ENCODE data around the gene GP2. TPM values are rescaled to one million over a fixed set of nuclear protein-coding genes. Genes with fewer than 3 reads are reported as not detected.

The GP2 gene
- total RNA-seq, 1 donor, result not detected

DNA sequence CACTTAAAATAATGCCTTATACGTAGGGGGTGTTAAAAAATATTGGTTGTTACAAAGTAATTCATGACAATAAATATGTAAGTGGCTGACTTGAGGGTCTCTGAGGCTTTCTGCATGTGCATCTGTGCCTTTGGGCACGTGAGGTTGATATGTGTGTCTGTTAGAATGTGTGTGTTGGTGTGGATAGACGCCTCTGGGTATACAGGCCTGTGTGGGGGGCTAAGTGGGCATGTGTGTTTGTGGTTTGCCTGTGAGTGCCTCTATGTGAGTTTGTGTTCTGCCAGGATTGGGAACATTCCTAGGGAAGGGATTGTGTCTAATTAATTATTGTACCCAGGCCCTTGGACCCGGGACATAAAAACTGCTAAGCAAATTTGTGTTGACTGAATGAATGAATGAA, 19.0 kb downstream of the GP2 start:
- DNase-seq (ENCODE audit: low read depth in 2 of 3, low spot score in 2 of 3), result no peak

DNA sequence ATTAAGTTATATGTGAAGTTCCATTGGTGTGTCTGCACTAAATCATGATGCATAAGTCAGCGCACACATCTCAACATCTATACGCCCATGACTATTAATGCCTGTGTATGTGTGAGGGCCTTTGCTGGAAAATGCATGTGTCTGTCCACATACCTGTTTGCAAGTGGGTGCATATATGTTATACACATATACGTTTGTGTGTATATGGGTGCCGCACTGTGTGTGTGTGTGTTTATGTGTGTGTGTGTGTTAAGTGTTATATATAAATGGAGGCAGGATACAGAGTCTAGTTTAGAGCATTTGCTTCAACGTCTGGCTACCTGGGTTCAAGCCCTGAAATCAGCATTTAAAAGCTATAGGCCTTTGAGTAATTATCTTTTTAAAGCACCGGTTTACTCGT, 19.5 kb downstream of the GP2 start:
- no peak for DNase-seq (ENCODE audit: low read depth in 2 of 3, low spot score in 2 of 3)

DNA sequence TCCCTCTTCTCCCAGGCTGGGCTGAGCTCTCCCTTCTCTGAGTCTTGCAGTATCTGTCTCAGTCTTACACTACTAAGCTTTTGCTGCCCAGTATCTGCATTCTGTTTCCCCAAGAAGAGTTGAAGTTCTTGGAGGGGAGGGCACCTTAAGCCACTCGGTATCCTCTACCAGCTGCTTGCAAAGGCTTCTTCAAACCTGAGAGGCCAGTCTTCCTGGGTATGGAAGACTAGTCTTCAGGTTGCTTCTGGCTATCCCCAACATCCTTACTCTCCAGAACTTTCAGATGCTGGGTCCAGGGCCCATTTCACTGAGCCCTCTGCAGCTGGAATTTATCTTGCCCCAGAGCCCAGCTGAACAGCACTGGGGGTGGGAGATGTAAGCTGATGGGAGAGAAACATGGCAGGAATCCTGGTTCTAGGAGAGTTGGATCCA, 20.1 kb downstream of the GP2 start:
- DNase-seq (ENCODE audit: low read depth in 2 of 3, low spot score in 2 of 3), result no peak

DNA sequence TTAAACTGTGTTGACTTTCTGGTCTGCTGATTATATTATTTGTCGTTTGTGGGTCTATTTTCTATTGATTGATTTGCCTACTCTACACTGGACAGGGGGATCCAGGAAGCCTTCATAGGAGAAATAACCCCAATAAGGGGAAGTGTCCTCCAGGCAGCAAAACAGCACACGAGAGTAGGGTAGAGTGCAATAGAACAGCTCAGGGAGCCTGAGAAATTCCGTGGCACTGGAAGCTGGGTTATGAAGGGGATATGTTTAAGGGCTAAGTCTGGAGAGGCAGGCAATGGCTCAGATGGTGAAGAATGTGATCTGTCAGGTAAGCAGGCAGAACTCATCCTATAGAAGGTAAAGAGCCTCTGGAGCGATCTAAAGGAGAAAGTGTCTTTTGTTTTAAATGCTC, 20.9 kb downstream of the GP2 start:
- DNase-seq (ENCODE audit: low read depth in 2 of 3, low spot score in 2 of 3), result no peak

DNA sequence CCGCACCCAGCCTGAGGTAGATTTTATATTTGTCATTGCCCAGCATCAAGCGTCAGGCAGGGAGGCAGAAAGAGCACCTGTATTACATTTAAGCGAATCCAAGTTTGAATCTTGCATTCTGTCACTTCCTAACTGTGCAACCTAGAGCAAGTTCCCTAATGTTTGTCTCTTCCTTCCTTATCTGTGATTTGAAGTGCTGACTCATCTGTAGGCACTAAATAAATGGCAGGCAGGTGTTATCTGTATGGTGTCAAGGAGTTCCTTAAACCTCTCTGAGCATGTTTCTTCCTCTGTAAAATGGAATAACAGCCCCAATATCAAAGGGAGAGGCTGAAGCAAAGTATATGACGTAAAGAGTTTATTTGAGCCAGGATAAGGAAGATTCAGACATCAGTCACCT, 24.3 kb downstream of the GP2 start:
- DNase-seq (ENCODE audit: low read depth in 2 of 3, low spot score in 2 of 3), result no peak

DNA sequence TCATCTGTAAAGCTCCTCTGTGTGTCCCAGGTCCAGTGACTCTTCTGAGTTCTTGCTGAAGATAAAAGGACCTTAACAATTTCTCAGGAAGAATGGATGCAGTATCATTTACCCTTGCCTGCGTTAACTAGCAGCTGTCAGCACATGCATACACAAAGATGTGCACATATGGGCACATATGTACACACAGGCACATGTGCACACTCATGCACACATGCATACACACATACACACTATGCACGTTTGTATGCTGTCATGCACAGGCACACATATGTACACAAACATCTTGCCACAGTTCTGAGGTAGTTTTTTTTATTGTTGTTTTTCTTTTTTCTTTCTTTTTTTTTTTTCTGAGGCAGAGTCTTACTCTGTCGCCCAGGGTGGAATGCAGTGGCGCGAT, 24.9 kb downstream of the GP2 start:
- no peak for DNase-seq (ENCODE audit: low read depth in 2 of 3, low spot score in 2 of 3)

DNA sequence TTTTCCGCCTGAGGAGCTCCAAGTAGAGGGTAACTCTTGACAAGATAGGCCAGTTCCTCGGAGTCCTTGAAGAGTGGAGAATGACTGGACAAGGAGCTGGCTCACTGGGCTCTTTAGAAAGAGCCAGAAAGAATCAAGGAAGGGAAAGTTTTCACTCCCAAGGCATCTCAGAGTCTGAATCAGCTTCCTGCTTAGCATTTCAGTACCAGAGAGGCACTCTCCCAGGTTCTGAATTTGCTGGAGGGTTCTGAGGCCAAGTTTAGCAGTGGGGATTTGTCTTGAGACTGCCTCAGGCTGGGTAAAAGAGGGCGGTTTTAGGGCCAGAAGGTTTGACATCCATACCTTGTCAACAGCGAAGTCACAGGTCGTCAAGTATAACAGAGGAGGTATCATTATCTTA, 25.5 kb downstream of the GP2 start:
- no peak for DNase-seq (ENCODE audit: low read depth in 2 of 3, low spot score in 2 of 3)

DNA sequence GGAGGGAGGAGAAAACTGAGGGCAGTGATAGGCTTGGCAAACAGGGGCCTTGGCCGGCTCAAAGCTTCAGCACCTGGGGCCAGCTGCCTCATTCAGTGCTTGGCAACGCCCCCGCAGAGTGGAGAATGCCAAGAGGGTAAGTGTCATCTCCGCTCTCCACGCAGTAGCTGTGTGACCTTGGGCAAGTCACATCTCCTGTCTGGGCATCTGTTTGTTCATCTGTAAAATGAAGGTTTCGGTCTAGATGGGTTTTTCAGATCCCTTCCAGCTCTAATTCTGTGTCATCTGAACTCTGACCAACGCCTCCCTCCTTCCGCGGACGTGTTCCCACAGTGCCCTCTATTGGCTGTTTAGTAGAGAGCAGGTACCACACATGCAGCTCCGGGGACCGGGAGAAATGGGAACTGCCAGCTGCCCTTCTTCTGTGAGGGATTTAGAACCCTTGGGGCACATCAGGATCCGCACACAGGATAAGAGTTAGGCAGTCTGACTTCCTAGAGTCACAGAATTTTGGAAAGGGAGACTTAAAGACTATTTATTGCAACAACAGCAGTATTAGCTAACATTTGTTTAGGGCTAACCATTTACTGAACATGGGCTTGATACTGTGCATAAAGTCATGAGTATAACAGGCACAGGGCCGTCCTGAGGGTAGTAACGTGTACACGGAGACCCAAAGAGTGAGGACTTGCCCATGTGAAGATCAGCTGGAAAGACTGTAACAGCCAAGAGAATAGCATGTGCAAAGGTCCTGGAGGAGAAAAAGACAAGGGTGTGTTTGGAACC, 26.8 kb downstream of the GP2 start:
- peak in 2 of 3 donors; percentile 49 to 64 for DNase-seq (ENCODE audit: low read depth in 2 of 3, low spot score in 2 of 3)

DNA sequence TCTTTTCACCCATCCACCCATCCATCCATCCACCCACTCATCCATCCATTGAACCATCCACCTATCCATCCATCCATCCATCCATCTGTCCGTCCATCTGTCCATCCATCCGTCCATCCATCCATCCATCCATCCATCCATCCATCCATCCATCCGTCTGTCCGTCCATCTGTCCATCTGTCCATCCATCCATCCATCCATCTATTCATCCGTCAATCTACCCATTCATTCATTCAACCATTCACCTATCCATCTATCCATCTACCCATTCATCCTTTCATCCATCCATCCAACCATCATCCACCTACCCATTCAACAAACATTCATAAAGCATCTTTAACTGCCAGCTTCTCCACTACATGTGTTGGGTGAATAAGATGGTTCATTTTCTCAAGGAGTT, 28.9 kb downstream of the GP2 start:
- DNase-seq (ENCODE audit: low read depth in 2 of 3, low spot score in 2 of 3), result no peak

DNA sequence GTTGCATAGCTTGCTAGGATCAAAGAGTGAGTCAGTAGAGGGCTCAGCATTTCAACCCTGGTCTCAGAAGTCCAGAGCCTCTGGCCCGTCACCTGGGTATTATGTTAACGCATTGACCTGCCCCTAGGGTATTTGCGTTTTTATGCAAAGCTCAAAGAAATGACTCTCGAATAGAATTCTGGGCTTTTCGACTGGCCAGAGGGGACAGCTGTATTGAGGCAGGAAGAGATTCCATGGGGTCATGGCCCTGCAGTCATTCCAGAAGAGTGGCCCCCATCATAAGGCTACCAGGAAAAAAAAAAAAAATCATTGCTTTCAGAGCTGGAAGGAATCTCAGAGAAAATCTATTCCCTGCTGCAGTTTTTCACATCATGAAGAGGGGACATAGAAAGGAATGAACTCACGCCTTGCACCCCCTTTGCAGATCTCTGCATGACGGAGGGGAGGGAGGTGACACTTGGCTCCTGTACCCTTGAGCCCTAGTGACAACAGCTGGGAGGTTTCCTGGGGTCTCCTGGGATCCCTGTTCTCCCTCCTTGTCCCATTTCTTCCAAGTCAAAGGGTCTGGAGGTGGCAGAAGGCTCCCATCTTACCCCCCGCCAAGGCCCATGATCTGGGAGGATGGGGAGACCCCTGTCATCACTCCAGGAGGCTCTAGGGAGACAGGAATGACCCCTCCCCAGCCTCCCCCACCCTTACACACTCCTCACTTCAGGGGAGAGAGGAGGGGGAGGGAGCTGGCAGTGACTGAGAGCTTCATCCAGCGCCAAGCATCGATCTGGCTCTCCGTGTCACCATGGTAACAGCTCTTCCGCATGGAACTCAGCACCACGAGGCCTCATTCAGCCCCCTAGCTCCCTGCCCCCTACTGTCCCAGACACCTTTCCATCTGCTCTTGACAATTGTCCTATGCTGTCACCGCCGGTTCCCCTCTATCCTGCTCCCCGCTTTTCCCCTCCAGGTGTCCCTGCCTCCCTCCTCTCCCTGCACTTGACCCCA, 35.8 kb downstream of the GP2 start:
- DNase-seq (ENCODE audit: low read depth in 2 of 3, low spot score in 2 of 3), result no peak

DNA sequence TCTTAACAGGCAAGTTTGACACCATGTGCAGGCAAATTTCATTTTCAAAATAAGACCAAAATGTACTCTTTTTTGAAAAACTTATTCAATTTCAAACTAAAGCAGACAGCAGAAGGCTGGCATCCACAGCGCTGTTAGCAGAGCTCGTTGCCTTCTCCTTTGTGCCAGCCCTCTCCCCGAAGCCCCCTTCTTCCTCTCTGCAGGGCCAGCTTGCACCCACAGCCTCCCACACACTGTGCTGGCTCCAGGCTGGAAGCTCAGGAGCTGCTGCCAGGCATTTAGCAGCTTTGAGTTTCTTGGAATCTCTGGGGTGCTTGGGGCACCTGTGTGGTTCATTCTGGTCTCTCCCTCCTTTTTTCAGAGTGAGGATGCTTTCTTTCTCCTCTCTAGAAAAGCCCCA, 37.7 kb downstream of the GP2 start:
- DNase-seq (ENCODE audit: low read depth in 2 of 3, low spot score in 2 of 3), result no peak

DNA sequence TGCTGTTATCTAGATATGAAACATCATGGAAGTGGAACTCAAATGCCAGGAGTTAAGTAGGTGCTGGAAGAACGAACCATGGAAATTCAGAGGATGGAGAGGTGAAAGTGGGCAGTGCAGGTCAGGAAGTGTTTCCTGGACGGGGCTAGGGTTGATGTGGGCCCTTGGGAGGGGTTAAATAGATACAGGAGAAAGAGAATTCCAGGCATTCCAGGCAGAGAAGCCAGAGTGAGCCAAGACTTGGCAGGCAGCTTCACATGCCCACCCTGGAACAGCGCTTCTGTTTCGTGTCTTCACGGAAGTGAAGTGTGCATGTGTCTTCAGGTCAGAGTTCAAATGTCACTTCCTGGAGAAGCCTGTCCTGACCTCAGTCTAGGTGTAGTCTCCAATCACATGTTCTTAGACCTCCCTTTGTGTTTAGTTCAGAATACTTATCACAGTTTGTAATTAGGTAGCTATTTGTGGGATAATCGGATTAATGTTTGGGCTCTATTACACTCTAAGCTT, 41.3 kb downstream of the GP2 start:
- DNase-seq (ENCODE audit: low read depth in 2 of 3, low spot score in 2 of 3), result no peak

DNA sequence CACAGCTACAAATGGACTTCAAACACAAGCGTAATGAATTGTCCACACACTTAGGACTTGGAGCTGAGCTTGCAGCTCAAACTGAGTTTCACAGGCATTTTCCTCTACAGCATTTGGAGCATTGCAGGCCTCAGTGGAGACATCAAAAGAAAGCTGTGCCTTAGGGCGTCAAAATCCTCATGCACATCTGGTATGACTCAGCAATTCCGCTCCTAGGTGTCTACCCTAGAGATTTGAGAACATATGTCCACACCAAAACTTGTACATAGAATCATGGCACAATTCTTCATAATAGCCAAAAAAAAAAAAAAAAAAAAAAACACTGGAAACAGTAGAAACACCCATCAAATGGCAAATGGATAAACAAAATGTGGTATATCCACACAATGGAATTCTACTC, 47.1 kb downstream of the GP2 start:
- no peak for DNase-seq (ENCODE audit: low read depth in 2 of 3, low spot score in 2 of 3)

DNA sequence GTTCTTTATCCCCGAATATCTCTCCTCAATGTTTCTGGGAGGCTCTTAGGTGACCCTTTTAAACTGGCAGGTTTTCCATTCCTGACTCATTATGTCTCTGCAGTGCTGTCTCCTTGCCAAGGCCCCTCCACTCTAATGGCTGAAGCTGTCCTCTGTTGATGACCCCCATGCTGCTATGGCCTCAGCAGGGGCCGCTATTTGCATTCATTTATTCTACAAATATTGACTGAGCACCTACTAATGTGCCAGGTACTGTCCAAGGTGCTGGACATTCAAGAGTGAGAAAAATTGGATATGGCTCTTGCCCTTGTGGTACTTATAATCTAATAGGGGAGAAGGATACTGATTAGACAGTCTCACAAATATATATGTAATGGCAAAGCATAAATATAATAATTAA, 55.4 kb downstream of the GP2 start:
- no peak for DNase-seq (ENCODE audit: low read depth in 2 of 3, low spot score in 2 of 3)

DNA sequence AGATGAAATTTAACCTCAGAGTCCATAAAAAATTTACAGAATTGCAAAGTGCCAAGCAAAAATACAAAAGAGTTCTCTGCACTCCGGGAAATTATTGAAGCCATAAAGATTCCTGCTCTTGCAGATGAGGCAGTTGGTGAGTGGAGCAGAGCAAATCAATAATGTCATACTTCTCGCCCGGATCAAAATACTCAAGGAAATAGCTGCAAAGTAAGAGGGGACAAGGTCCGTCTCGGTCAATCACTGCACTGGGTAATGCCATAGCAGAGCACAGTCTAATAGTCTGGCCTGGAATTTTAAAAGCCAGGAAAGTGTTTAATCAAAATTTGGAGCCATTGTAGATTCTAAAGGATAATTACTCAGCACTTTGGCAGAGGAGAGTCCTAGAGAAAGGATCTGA, 58.9 kb downstream of the GP2 start:
- DNase-seq (ENCODE audit: low read depth in 2 of 3, low spot score in 2 of 3), result no peak

DNA sequence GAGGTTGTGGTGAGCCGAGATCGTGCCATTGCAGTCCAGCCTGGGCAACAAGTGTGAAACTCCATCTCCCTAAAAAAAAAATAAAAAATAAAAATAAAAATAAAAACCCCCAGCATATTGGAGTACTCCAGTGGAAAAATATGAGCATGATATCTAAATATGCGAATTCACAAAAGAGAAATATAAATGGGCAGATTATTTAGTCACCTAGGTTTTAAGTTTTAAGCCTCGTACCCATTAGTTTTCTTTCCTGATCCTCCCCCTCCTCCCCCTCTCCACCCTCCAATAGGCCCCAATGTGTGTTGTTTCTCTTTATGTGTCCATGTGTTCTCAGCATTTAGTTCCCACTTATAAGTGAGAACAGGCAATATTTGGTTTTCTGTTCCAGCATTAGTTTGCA, 62.3 kb downstream of the GP2 start:
- DNase-seq (ENCODE audit: low read depth in 2 of 3, low spot score in 2 of 3), result no peak

DNA sequence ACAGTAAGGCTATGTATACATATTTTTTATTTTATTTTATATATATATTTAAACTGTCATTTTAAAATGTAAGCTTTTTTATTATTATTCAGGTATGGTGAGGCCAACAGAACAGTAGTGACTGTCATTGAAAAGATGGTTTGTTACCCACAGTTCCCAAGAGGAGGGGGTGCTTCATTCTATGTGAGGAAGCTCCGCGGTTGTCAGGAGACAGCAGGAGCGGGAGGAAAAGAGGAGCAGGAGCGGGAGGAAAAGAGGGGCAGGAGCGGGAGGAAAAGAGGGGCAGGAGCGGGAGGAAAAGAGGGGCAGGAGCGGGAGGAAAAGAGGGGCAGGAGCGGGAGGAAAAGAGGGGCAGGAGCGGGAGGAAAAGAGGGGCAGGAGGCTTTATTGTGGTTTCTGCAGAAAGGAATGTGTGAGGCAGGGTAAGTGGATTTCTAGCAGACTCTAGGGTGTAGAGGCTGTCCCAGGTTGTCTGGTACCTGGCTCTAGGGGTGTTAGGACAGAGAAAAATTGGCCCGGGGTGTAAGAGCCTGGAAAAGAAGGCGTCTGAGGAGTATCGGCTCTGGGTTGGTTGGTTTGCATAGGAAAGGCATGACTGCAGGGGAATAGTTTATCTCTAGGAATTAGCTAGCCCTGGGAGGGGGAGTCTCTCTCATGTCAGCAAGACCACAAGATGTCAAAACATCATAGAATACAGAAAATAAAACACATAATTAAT, 64.0 kb downstream of the GP2 start:
- no peak for DNase-seq (ENCODE audit: low read depth in 2 of 3, low spot score in 2 of 3)

DNA sequence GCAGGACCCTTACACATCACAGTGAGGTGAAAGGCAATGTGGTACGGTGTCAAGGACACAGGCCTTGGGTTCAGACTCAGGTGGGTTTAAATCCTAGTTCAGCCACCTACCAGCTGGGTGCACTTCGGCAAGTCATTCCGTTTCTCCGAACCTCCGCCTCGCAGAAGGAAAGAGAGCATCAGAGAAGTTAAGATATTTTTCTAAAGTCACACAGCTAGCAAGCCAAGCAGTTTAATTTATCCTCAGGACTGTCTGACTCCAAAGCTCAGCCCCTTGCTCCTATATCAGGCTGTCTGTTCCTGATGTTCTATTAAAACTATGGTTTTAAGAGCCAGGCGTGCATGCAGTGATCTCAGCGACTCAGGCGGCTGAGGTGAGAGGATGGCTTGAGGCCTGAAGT, 65.1 kb downstream of the GP2 start:
- no peak for DNase-seq (ENCODE audit: low read depth in 2 of 3, low spot score in 2 of 3)

DNA sequence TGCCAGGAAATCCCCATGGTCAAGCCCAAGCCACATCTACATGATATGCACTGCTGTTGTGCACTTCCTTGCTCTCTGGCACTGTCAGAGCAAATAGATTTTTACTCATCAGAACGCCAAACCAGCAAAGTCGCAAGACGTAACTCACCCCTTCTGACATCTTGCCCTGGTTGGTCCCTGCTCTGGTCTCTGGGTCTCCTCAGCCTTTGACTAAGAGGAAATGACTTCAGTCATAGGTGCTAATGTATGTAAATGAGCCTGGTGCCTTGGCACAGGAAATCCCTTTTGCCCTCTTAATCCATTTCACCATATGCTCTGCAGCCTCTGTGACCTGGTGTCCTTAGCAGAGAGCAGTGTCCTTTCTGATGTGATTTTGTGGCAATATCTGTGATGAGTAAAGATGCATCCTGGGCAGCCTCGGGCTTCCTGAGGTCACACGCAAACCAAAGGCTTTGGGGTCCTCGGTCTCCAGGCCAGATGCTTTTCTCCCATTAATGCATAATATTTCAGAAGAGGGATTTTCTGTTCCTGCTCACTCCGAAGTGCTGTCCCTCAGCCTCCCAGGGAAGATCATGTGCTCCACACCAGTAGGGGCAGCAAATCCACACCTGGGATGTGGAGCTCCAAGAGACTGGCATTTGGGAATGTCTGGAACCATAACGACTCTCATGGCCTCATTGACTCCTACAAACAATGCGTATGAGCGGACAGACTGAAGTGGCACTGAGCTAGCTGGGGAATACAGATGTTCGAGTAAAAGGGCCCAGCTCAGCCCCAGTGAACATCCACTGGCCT, 66.9 kb downstream of the GP2 start:
- DNase-seq (ENCODE audit: low read depth in 2 of 3, low spot score in 2 of 3), result no peak
